HG02884 (cell line): Measurements from ENCODE around the gene CETP.
"Not testable (repeated sequence)": the region's sequence is repeated elsewhere in the genome, so short reads cannot be mapped to it uniquely, and the experiment has no call there.

Source experiments
- ATAC-seq: cut with Tn5 transposase; IDR thresholded peaks from one replicate; pipeline ENCODE4 v1.9.1; 2021; ENCODE audit warnings: mild to moderate bottlenecking, moderate library complexity; ENCODE audit not compliant: unreplicated experiment

The CETP gene

DNA sequence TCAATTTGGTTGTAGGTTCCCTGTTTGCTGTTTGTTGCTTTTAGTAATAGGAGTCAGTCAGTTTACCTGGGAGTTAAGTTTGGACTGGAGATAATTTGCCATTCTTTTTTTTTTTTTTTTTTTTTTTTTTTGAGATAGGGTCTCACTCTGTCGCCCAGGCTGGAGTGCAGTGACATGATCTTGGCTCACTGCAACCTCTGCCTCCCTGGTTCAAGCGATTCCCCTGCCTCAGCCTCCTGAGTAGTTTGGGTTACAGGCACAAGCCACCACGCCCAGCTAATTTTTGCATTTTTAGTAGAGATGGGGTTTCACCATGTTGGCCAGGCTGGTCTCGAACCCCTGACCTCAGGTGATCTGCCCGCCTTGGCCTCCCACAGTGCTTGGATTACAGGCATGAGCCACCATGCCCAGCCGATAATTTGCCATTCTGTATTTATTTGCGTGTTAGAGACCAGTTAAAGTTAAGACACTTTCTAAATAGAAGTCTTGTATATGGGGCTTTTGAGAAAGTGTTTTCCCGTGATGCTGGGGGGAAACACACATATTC lies 27.1 kb upstream of the CETP start:
- ATAC-seq, result not testable (repeated sequence)

DNA sequence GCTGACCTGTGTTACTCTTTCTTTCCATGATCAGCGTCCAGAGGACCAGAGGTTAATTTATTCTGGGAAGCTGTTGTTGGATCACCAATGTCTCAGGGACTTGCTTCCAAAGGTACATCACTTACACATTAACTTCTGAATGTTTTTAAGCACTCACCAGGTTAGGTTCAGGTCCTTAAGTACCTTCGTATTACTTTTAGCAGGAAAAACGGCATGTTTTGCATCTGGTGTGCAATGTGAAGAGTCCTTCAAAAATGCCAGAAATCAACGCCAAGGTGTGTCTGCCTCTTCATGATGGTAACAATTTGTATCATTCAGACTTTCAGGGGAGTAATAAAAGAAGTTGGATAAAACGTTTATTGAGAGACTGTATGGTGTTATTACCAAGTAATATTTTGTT lies 26.5 kb upstream of the CETP start:
- ATAC-seq, result no peak

DNA sequence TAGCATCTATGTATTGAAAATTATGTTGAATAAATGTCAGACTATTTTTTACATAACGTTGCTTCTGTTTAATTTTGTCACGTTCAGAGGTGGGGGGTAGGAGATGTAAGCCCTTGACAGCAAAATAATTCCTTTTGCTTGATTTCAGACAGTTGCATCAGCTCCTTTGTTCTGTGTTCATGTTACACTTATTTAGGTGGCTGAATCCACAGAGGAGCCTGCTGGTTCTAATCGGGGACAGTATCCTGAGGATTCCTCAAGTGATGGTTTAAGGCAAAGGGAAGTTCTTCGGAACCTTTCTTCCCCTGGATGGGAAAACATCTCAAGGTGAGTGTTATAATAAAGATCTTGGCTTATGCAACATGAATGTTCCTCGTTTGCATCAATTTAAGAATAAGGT lies 25.3 kb upstream of the CETP start:
- no peak for ATAC-seq

DNA sequence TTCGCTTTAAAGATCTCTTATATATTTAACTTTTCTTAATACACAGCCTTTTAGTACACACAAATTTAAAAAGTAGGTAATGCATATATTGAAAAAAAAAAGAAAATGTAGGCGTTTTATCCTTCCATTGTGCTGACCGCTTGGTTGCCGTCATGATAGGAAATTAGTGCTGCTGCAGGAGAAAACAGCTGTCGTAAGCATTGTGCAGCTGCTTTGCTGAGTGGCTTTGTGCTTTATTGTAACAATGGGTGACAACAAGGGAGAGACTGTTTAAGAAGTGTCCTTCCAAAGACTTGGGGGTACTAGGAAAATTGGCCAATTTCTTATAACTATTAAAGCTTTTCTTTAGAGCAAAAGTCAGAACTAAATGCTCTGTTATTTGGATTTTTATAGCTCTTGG lies 24.8 kb upstream of the CETP start:
- ATAC-seq, result no peak

DNA sequence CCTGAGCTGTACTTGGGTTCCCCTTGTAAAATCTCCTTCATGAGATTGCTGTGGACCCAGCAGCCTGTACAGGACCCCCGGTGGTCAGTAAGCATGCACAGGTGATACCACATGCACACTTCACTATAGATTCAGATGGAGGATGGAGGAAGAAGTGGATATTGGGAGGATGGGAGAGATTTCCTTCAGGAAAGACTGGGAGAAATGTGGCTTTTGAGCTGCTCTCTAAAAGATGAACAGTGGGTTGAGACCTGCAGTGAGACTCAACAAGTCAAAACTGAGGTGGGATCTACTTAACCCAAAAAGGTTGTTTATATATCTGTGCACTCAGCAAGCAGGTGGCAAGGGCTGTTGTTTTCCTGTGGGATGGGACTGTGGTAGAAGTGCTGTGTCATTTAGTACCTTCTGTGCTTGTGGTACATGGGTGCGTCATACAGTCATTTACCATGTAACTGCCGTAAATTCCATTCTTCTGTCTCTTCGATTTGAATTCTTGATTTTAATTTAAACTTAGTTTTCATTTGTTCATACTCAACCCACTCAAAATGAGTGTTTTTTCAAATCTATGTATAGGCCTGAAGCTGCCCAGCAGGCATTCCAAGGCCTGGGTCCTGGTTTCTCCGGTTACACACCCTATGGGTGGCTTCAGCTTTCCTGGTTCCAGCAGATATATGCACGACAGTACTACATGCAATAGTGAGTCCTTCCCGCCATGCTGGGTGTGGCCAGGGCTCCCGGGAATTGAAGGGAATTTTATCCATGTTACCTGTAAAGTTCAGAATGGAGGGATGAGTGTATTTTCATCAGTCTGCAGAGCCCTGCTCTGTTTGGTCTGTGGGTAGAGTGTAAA lies 22.9 kb upstream of the CETP start:
- ATAC-seq, result no peak

DNA sequence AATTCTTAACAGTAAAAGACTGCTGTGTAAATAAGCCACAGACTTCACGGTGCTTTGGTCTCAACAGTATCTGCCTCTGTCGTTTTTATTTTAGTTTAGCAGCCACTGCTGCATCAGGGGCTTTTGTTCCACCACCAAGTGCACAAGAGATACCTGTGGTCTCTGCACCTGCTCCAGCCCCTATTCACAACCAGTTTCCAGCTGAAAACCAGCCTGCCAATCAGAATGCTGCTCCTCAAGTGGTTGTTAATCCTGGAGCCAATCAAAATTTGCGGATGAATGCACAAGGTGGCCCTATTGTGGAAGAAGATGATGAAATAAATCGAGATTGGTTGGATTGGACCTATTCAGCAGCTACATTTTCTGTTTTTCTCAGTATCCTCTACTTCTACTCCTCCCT lies 21.9 kb upstream of the CETP start:
- ATAC-seq, result no peak

DNA sequence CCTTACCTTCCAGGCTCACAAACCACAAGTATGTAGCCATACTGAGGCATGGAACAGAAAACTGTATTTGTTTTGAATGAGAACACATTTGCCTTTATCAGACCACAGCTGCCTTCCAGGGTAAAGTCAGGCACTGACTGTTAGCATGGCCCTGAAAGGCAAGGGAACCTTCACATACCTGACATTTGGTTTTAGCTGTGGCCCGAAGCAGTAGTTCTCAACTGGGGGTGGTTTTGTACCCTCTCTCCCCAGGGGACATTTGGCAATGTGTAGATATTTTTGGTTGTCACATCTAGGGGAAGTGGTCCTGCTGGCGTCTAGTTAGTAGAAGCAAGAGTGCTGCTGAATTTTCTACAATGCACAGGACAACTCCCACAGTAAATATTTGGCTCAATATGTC lies 20.7 kb upstream of the CETP start:
- no peak for ATAC-seq

DNA sequence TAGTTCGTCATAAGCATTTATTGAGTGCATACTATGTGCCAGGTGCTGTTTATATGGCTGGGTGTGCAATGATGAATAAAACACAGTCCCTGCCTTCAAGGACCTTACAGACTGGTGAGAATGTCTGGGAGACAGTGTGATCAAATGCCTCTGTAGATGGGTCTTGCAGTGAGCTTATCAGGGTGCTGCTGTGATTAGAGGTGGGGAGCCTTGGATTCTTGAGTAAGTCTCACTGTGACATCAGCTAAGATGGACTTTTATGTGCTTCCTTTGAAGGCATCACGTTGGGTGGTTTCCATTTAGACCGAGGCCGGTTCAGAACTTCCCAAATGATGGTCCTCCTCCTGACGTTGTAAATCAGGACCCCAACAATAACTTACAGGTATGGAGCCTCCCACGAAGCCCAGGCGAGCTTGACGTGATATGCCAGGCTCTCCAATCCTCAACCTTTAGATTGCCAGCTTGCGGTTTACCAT lies 19.9 kb upstream of the CETP start:
- no peak for ATAC-seq

DNA sequence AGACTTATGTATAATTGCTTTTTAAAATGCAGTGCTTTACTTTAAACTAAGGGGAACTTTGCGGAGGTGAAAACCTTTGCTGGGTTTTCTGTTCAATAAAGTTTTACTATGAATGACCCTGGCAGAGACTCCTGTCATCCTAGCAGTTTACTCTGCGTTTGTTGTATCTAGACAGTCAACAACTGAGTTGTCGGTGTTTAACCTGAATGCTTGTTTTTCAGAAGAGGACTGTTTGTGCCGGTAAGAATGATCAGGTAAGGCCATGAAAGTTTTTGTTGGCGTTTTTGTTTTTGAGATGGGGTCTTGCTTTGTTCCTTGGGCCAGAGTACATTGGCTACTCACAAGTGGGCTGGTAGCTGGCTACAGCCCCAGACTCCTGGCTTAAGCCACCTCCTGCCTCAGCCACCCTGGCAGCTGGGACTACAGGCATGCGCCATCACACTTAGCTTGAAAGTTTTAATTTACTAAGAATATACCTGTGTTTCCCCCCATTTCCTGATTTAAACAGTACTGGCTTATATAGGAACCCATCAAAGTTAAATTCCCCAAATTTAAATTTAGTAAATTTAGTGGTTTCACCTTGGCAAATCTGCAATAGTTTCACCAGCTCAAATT lies 17.9 kb upstream of the CETP start:
- ATAC-seq, result no peak

DNA sequence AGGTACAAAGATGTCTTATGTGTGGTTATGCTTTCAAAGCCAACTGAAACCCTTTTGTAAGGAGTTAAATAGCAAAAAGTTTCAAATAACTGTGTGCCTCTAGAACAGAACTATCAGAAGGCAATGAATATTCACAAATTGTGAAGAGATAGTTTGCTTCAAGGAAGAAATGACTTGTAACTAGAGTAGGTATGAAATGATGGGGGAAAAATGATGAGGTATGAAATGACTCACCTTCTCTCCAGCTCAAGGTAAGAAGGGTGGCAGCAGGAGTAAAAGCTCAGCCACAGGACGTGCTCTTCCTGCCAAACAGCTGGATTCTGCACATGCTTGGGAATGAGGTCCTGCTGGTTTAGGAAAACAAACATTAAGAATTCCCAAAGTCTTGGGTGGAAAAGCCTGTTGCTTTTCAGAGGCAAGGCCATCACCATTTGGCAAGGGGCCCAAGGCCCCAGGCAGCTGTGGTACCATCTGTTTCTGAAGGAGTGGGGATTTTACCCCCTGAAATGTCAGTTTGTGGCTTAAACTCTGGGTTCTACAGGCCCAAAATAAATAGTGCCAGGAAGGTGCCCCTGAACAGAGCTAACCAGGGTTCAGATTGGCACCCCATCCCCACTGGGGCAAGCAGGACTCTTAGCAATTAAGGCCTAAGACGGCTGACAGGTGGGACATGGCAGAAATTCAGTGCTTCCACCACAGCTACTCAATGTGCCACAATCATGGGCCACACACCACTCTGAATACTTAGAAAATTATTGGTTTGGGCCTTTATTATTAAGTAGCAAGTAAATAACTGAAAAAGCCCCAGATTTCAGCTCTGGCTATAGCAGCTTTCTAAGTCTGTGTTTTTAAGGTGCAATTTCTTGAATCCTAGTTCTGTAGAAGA lies 16.6 kb upstream of the CETP start:
- peak; percentile 53 for ATAC-seq

DNA sequence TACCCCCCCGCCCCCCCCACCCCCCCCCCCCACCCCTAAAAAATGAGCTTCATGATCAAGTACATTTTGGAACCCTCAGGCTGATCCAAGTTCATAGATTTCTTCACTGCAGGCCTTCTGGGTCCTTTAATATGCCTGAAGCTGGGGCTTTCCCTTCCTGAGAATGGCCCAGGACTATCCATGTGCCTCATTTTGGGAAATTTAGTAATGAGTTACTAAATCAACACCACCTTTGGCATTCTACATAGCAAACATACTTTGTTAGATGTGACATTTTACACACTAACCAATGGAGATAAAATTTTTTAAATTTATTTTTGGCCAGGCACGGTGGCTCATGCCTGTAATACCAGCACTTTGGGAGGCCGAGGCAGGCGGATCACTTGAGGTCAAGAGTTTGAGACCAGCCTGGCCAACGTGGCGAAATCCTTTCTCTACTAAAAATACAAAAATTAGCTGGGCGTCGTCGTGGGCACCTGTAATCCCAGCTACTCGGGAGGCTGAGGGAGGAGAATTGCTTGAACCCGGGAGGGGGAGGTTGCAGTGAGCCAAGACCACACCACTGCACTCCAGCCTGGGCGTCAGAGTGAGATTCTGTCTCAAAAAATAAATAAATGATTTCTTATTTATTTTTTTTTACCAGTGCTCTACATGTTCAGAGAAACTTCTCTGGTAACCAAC lies 15.8 kb upstream of the CETP start:
- ATAC-seq, result no peak

DNA sequence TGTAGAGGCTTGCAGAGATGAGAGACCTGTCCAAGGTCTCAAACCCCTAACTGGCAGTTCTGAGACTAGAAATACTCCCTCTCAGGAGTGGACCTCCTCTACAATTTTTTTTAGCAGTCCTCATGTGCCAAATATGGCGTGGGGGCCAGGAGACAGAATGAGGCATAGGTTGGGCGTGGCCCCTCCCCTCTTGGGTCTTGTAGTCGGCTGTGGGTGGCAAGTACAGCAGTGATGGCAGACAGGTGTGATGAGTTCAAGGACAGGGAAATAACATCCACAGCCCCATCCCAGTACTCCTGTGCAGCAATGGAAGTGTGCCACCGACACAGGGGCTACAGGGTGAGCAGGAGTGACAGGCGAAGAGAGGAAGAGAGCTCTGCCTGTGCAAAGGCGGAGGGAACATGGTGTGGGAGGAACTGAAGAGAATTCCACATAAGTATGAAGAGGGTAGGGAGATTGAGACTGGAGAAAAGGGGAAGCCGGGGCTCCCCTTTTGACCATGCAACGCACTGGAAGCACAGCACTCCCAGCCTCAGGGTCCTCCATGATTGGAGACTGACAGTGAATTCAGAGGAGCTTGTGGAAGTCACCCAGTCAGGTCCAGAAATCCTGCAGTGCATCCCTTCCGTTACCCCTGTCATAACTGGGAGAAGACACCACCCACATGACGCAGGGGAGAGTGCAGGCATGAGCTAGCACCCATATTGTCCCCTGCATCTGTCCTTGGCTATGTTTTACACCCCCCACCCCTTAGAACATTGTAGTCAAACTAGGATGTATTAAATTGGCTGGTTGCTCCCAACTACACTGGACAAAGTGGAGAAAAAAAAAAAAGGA lies 14.8 kb upstream of the CETP start:
- no peak for ATAC-seq

DNA sequence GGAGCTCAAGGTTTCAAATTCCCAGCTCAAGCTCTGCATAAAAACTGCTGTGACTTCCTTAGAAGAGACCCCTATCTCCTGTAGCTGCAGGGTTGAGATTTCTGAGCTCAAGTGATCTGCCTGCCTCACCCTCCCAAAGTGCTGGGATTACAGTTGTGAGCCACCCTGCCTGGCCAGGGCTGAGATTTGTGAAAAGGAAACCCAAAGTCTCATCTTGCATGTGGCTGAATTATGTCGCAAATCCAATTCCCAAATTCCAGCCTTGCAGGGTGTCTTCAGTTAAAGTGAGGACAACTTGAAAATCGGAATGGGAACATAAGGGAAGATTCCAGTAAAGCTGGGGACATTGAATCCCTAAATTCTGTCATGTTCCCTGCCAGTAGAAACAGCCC lies 14.2 kb upstream of the CETP start:
- no peak for ATAC-seq

DNA sequence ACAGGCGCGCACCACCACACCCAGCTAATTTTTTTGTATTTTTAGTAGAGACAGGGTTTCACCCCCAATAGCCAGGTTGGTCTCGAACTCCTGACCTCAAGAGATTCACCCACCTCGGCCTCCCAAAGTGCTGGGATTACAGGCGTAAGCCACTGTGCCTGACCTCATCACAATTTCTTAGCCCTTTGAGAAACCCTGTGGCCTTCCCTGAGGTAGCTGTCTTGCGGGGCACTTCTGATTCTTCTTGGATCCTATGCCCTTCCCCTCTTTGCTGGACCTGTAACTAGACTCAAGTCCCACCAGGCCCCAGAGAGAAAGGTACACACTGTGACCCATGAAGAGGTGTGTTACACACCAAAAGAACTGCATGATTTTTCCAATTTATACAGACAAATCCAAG lies 13.5 kb upstream of the CETP start:
- no peak for ATAC-seq

DNA sequence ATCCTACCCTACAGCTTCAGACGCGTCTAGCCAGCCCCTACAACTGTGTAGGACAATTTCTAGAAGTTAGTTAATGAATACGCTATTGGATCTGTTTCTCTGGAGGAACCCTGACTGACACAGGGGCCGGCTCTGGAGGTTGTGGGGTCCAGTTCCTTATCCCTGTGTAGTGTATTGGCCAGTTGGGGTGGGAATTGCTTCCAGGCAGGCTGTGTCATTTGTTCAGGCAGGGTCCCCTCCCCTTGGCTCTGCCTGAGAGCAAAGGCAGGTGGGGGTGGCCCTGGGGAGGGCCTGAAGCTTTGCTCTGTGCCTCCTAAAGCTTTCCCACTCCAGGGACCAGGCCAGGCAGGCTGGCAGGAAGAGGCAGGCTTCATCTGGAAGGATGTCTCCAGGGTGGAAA lies 11.7 kb upstream of the CETP start:
- ATAC-seq, result no peak

DNA sequence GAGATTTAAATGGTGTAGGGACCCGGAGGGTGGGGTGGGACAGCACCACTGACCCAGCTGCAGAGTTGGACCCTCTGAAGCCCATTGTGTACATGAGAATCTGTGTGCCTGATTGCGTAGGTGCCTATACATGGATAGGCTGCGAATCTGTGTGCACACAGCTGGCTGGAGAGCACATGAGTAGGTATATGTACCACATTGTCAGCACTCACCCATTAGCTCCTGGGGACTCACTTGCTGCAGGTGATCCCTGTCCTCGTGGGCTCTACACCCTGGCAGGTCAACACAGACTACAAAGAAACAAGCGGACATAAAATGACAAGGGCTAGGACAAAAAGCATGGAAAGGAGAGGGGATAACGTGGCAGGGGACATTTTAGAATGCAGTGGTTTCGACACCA lies 11.3 kb upstream of the CETP start:
- no peak for ATAC-seq

DNA sequence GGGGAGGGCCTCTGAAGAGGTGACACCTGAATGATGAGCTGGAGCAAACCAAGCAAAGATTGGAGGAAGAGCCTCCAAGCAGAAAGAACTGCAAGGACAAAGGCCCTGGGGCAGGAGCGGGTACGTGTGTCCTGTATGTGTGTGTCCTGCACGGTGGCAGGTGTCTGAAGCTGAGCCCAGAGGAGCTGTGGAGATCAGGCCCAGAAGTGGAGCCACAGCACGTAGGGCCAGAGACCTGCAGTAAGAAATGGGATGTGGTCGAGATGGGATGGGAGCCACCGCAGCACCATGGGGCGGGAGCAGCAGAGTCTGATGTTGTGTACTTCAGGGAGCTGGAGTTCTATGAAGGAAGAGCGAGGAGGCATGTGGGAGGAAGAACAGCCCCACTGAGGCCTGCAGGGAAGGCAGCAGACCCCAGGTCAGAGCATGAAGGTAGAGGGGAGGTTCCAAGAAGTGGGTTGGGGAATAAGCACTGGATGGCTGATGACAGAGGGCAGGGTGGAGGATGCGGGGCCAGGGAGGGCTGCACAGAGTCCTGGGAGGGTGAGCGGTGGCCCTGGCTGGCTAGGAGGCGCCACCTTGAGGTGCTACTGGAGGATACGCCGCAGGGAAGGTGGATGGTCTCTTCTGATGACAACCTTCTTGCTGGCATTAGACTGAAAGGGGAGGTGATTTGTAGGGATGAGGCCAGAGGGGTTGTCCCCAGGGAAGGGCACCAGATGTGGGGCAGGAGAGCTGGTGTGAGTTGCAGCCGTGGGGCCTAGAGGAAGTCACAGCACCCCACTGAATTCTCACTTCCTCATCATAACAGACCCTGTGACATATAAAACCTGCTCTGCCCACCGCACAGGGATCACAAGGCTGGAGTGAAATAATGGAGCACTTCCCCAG lies 10.6 kb upstream of the CETP start:
- peak; percentile 49 for ATAC-seq

DNA sequence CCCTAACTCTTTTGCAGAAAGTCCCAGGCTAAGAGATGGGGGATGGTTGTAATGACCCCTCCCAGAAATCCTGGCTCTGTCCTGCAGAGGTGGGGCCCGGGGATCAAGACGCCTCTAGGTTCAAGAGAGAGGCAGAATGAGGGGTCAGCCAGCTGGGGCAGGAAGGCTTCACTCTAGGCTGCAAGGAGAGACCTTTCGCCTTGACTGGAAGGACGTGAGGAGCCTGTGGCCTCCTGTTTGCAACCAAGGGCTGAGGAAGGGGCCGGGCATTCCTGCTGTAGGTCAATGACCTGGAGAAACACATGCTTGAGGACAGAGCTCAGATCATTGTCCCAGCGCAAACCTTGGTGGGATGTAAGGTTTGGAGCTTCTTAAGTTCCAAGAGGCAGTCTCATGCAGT lies 8.7 kb upstream of the CETP start:
- ATAC-seq, result no peak

DNA sequence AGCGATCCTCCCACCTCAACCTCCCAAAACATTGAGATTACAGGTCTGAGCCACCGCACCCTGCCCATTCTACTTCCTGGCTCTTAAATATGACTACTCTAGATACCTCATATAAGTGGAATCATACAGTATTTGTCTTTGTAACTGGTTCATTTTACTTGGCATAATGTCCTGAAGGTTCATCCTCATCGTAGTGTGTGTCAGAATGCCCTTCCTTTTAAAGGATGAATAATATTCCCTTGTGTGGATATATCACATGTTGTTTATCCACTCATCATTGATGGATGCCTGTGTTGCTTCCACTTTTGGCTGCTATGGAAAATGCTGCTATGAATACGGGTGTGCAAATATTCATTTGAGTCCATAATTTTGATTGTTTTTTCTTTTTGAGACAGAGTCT lies 5.7 kb upstream of the CETP start:
- ATAC-seq, result no peak
